Activated CD8-positive, alpha-beta memory T cell treated with anti-CD3 and anti-CD28 coated beads, Interleukin-2, amount 50 U/mL, for 1 hour (primary cell): Measurements from ENCODE around the gene CHST11.

Experiments used
- DNase-seq: peaks from one replicate; pipeline ENCODE4 v3.0.0-alpha.2; 2020; ENCODE audit errors: extremely low read depth

CHST11 gene

DNA sequence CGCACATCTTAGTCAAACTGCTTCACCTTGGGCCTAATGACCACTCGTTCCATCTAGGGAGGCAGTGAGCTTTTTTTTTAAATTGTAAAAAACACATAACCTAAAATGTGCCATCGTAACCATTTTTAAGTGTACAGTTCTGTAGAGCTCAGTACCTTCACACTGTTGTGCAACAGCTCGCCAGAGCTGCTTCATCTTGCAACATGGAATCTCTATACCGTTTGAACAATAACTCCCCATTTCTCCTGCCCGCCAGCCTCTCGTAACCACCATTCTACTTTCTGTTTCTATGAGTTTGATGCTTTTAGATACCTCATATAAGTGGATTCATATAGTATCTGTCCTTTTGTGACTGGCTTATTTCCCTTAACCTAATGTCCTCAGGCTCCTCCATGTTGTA is 196.2 kb downstream of the CHST11 start:
- DNase-seq: no peak

DNA sequence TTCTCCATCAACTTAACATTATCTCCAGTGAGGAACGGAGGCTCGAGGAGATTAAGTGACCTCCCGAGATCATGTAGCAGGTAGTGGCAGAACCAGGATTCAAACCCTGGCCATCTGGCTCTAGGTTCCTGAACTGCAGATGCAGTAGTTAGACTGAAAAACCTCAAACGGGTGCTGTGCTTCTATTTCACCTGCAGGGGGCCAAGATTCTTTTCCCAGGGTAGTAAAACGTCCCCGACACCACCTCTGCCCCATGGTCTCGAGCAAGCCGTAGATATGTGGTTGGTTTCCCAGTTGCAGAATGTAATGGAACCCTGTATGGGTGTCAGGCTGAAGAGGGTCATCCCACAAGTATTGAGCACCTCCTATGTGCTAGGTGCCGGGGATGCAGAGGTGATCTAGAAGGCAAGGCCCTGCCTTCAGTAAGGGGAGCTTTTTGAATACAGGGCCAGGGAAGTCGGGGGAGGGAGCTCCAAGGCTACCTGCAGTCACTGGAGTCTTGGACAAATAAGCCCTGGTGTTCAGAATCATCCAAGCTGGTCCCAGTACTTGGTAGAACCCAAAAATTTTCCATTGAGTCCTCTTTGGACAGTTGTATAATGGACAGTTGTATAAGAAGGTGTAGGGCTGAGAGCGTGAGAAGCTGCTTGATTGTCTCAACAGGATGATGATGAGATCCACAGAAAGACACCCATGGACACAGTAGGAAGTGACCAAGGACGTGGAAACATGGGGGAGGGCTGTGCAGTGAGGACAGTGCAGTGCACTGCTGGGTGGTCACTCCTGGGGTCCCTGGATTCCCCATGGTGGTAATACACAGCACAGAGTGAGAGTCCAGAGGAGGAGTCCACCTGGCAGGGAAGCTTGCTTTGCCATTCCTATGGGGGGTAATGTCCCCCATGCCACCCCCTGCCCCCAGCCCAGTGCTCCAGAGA is 197.2 kb downstream of the CHST11 start:
- DNase-seq: no peak

- no peak for DNase-seq
Observed at GRCh38 chr12:104654665-104655609, 198.2 kb downstream of the CHST11 start.

- no peak for DNase-seq
Observed at GRCh38 chr12:104656383-104656782, 199.6 kb downstream of the CHST11 start.

DNA sequence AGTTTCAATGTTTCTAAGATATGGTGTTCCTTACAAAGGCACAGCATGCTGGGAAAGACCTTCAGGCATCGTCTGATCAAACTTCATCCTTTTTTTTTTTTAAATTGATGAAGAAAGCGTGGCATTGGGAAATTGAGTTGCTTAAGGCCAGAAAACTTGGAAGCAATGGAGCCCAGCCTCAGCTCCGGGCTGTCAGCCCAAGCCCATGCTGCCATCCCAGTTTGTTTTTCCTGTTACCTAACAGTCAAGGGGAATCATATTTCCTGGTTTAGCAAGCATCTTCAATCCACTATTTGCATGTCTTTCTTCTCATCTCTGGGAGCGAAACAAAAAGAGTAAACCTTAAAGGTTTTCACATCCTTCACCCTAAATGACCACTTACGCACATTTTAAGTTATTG is 200.2 kb downstream of the CHST11 start:
- no peak for DNase-seq

- DNase-seq: no peak
Observed at GRCh38 chr12:104657726-104658484, 201.2 kb downstream of the CHST11 start.

DNA sequence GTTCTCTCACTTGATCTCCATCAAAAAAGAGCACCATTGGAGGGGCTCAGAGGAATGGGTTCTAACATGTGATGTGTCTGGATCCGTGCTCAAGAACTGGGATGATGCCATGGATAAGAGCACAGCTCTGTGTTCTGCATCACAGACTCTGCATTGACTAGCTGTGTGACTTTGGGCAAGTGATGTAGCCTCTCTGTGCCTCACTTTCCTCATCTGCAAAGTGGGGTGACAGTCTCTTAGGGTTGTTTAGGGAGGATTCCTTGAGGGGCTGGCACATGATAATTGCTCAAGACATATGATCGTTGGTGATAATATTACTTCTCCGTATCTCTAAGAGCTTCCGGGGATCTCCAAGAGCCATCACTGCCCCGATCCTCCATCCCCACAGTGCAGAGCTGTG is 202.3 kb downstream of the CHST11 start:
- no peak for DNase-seq

GRCh38 chr12:104662203-104662602 is 205.5 kb downstream of the CHST11 start:
- DNase-seq: no peak

- no peak for DNase-seq
Observed at GRCh38 chr12:104662908-104663307, 206.2 kb downstream of the CHST11 start.

- no peak for DNase-seq
Observed at GRCh38 chr12:104664351-104664750, 207.6 kb downstream of the CHST11 start.

- no peak for DNase-seq
Observed at GRCh38 chr12:104665296-104665695, 208.5 kb downstream of the CHST11 start.

DNA sequence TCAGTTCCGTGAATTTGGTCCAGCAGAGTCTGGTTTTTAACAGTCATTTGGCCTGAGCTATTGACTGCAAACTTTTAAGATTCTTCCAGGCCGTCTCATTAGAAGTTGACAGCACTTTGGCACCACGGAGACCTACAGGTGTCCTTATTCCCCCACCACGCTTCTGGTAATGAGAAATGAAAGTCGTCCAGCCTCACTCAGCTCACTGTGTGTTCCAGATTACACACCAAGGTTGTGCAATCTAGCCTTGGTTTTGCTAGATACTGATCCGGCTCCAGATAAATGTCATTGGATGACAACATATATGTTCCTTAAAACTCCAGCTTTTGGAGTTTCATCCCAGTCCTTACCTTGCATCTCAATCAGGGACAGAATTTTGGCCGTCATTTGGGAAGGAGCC is 210.4 kb downstream of the CHST11 start:
- DNase-seq: no peak

DNA sequence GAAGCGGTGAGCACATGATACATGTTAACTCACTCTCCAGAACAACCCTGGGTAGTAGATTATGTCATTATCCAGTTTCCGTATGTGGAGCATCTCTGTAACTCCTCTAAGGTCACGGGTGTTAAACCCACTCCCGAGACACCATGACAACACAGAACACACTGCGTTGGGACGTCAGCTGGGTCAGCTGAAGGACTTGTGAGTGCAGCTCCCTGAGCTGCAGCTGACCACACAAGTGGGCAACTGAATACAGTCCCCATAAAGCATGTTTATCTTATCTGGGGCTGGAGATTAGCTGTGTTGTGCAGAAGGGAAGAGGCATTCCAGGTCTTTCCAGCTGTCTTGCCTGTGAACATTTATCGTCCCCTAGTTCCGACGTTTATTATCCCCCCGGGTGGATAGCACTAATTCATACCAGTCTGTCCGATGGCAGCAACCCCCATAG is 211.5 kb downstream of the CHST11 start:
- no peak for DNase-seq

DNA sequence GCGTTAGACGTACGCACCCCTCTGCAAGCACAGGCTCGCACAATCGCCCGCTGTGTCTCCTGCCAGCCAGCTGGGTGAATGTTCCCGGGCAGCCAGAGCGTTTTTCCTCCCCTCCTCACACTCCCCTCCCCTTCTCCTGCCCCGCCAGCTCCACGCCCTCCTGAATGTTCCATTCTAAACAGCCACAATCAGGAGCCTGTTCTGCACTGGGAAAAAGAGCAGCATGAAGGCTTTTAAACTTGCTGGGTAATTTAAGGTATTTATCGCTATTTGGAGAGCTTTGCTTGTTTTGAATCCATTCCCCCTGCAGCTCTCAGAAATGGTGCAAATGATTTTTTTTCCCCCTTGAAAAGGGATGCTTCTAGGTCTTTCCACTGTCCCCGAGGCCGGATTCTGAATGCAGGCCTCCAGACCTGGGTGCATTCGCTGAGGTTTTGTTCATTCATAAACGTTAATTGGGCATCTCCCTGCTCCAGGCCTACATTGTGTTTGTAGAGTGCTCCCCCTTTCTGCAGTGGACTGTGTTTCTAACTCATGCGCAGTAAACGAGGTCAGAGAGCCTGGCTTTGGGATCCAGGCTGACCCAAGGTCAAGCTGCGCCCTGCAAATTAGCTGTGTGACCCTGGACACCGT is 212.5 kb downstream of the CHST11 start:
- DNase-seq: no peak

DNA sequence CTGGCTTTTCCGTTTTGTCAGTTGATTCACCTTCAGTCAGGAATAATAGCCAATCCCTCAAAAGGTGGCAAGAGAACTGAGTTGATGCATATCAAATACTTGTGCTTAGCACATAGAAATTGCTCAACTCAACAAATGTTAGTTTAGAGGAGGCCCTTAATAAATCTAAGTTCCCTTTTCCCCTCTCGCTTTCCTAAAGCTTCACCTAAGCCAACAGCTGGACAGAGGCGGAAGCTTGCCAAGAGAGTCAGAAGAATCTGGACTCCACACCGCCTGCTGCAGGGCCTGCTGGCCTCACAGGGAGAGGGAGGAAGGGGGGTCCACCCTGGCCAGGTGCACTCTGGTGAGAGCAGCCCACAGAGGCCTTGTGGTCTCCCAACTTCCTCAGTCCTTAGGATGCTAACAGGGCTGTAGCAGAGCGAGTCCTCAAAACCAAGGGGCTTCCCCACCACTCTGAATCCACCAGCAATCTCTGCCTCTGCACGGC is 213.1 kb downstream of the CHST11 start:
- no peak for DNase-seq

DNA sequence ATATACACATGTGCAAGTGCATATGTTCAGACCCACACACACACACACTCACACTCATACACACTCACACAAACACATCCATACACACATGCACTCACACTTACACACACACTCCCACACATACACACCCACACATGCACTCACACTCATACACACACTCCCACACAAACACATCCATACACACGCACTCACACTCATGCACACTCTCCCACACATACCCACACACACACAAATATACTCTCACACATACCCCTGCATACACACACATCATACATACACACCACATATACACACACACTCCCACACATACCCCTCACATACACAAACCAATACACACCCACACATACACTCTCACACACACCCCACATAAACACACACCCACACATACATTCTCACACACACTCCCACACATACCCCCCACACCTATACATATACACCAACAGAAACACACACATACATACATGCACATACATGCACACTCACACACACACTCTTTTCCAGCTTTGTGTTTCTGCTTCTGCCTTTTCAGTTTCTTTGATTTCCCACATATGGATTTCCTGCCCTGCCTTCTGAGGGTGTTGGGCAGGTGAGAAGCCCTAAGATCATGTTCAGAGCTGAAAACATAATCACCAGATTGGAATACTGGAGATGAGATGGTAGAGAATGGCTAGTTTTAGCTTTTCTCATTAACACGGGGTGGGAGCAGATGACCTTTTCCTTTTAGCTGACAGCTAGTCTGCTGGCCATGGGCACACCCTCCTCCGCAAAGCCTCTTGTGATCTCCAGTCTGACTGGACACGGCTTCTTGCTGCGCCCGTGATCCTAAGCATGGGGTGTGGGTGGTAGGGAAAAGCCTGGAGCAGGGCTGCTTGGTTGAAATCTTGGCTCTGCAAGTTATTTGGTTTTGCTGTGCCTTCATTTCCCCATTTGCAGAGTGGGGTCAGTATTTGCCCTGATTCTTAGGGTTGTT is 214.0 kb downstream of the CHST11 start:
- no peak for DNase-seq

DNA sequence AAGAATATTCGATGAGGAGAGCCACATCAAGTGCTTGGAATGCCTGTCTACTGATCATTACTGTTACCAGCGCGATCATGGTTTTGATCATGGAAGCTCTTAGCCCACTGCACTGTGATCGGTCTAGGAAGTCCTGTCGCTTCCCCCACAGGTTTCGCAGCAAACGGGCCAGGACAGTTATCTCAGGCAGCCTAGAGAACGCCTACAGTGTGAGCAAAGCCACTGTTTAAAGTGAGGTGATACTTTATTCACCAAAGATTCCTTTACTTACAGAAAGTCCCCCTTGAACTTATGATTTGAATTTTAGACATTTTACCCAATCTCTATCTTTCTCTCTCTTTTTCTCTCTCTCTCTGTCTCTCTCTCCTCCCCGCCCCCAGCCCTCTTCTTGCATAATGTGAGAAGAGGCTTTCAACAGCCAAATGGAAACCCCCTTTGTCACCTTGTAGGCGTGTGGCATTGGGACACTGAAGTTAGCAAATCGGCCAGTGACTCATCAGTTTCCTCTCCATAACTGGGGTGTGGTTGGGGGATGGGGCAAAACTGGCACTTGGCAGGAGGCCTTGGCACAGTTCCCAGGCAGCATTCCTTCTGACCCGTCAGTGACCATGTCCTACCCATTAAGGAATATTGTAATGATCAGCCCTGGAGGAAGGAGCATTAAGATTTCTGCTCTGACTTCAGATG is 214.8 kb downstream of the CHST11 start:
- peak; percentile 49 for DNase-seq

GRCh38 chr12:104672096-104672445 is 215.3 kb downstream of the CHST11 start:
- no peak for DNase-seq

DNA sequence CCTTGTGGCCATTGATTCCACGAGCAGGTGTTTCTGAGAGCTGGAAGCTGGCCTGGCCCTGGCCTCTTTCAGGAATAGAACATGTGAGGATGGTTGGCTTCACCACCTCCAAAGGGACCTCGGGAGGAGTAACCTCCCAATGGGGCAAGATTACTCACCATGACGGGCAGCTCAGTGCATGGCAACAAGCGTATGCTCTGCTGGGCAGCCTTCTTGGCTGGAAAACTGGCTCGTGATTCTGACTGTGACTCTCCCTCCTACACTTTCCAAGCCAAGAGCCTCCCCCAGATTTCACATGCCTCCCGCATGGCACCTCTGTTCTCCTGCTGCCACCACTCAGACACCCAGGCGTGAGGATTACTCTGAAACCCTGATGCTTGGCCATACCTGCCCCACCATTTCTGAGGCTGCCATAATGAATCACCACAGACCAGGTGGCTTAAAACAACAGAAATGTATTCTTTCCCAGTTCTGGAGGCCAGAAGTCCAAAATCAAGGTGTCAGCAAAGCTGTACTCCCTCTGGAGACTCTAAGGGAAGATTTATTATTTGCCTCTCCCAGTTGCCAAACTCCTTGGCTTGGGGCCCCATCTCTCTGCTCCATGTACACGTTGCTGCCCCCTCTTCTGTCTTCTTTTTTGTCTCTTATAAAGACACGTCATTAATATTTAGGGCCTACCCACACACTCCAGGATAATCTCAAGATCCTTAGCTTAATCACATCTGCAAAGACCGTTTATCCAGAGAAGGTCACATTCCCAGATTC is 215.9 kb downstream of the CHST11 start:
- no peak for DNase-seq
